HG03521 (cell line): ENCODE measurements around the gene SERPINI1.

Experiments used
- ATAC-seq: cut with Tn5 transposase; IDR thresholded peaks from one replicate; pipeline ENCODE4 v1.9.1; 2021; ENCODE audit warnings: mild to moderate bottlenecking, moderate library complexity; ENCODE audit not compliant: unreplicated experiment

The SERPINI1 gene

DNA sequence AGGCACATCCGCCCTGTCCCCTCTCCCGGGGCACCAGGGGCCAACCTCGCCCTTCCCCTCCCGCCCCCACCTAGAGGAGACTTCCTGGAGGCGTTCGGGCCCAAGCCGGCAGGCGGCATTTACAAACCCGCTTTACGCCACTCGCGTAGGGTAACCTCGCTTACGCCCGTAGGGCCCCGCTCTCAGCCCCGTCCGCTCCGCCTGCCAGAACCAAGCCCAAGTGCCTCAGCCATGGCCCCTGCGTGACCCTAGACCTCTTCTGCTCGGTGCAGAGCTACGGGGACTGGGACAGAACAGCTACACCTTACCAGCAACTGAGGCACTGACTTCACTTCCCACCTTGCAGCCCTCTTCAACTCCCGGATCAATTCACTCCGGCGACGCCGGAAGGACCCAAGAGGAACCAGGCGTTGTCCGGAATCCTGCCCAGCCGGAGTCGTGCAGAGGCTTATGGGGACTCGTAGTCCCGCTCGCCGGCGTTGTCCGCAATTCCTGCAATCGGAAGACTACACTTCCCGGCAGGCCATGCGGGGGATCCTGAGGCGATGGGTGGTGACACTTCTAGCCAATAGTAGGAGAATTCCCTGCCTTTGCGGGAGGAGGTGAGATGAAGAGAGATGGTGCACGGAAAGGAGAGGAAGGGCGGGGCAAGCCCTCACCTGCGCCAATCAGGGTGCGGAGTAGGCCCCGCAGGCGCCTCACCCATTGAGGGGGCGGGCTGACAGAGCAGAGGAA, 856 bp upstream of the SERPINI1 start, which contains the start of gene PDCD10:
Gene PDCD10, minus strand, starts transcription at position 395 of the 735 bp plus-strand sequence. CDS start 14,735 bp downstream, outside the sequence.
- ATAC-seq, result peak; percentile 85

DNA sequence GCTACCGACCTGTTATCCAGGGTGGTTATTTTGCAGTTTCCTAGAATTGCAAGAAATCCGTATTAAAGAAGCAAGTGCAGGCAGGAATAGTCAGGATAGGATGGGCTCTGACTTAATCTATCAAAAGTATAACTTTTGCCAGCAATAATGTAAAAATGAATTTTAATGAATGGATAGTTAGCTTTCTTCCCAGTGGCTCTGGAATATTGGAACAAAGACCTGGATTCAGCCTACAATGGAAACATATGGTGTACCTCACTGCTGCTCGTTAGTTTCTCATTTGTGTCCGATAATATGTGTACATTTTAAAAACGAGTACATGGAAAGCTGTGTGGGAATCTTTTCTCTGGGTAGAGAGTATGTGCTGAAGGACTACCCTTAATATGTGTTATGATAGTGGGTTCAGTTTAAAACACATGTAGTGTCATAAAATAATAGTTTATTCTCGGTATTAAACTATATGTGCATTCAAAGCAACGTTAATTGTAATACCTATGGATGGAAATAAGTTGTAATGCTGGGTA, 805 bp downstream of the SERPINI1 start:
- ATAC-seq, result no peak

DNA sequence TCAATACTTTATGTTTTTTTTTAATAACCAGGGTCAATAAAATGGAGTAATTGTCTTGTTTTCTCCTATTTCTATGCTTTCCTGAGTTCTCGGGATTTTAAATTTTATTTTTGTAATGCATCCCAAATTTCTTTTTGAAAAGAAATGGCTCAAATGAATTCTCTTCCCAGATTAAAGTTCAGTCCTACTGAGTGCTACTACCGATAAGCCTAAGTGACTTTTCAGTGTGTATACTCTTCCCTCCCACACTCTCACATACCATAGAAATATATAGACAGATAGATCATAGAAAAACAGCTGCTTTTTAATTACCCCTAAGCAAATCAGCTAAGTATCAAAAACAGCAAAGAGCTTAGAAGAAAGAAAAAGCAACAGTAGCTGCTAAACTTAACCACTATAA, 1.5 kb downstream of the SERPINI1 start:
- ATAC-seq, result no peak

DNA sequence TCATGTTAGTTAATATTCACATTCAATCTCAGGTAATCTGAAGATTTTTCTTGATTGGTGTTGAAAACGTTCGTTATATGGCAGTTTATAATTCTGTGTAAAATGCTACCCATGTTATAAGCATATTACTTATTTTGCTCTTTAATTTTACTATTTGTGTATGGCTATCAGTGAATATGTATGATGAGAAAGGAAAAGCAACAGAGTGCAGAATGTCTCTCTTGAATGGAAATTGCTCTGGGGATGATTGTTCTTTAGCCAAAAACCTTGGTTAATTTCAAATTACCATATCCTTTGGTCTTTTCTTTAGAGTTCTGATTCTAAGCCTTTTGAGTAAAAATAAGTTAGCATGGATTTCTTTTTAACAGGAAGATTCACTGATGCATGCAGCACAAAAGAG, 2.5 kb downstream of the SERPINI1 start:
- no peak for ATAC-seq

DNA sequence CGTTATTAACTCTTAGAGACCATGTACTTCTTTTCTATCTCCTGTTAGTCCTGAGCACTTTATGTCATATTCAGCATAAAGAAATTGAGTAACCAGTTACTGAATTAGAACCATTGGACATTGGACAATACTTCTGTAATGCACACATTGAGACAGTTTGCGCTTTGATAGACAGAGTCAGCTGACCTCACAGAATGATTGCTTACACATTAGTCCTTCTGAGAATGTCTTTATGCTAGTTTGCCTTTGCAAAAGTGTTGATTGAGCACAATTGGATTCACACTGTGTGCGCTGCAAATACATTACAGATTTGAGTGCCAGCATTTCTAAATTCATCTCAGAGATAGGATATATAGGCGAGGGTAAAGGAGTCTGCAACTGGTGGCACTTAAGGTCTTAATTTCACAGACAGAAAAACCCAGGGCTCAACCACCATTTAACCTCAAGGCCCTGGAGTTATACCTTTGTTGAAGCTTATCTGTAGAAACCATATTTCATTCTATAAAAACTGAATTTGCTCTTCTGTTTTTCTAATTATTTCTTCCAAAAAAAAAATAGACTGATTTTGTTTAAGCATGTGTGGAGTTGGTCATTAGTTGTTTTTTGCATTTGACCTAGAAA, 3.8 kb downstream of the SERPINI1 start:
- ATAC-seq, result no peak

DNA sequence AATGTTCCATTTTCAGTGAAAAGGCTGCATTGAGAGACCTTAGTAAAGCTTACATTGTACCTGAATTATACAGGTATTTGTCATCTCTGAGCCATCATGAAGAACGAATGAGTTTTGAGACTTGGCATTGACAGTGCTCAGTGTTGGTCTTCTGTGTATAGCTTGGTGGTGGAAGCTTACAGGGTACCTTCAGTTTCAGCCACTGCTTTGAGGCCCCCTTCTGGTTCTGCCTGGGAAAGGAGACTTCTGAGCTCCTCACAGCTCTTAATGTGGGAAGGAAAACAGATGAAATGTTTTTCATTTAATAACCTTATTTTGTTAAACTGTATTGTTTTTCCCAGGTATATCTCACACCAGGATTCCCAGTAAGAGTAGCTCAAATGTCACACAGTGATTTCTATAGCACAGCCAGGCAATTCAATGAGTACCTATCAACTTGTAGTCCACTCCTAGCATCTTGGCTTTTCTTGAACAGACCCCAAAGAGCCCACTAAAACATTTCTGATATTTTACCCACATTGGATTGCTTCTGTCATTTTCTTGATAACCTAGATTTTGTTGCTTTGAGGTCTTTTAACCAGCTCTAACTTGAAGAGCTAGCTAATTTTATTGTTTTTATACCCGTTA, 5.6 kb downstream of the SERPINI1 start:
- ATAC-seq, result peak; percentile 88

DNA sequence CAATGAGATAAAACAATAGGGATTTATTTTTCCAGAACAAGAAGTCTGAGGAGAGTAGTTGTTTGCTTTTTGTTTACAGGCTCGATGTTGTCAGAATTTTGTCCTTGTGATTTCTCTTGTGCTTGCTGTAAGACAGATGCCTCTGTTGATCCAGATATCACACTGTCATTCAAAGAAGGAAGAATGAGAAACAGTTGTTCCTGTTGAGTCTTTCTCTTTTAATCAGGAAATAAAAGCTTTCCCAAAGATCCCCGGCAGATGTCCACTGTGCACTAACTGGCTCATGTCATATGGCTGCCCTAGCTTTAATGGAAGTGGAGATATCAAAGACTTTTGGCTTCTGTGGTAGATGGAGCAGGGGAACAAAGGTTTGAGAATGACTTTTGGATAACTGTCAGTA, 6.8 kb downstream of the SERPINI1 start:
- ATAC-seq, result no peak

DNA sequence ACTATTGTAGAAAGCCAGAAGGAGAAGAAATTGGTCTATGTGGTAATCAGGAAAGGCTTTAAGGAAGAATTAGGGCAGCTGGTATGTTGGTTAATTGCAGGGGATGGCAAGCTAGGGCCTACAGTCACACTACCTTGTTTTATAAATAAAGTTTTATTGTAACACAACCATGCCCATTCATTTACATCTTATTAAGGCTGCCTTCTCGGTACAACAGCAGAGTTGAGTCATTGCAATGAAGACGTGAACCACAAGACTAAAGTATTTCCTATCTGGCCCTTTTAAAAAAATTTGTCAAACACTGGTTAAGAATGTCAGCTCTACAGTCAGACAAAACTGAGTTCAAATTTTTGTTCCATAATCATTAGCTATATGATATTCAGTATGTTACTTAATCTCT, 8.3 kb downstream of the SERPINI1 start:
- ATAC-seq, result no peak

DNA sequence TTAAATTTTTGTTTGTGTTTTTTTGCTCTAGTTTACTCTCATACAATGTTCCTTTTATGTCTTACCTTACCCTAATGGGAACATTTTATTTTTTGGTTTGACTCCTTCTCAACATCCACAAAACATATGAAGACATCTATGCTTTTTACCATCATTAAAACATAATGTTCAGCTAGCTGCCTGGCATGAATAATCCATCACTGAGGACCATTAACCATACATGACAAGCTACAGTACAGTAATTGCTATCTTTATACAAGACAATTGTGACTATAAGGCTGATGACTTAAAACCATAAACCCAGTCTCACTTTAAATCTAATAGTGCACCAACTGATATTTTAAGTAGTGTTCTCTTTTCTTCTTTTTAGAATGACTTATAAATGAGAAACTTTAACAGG, 13.7 kb downstream of the SERPINI1 start:
- ATAC-seq, result no peak

DNA sequence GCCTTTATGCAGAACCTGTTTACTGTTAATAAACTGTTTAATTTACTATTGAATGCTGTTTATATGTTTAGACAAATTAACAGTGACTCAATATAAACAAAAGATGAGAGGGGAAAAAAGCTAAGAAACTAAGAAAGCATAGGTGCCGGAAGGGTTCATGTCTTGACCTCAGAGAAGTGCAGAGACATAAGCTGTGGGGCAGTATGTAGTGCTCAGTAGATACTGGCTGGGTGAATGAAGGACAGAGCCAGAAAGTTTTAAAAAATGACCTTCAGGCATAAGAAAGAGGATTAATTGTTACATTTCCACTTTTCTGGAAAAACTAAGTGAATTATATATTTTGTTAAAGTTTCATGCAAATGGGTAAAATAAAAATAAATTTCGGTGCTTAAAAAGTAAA, 14.2 kb downstream of the SERPINI1 start:
- ATAC-seq, result no peak

DNA sequence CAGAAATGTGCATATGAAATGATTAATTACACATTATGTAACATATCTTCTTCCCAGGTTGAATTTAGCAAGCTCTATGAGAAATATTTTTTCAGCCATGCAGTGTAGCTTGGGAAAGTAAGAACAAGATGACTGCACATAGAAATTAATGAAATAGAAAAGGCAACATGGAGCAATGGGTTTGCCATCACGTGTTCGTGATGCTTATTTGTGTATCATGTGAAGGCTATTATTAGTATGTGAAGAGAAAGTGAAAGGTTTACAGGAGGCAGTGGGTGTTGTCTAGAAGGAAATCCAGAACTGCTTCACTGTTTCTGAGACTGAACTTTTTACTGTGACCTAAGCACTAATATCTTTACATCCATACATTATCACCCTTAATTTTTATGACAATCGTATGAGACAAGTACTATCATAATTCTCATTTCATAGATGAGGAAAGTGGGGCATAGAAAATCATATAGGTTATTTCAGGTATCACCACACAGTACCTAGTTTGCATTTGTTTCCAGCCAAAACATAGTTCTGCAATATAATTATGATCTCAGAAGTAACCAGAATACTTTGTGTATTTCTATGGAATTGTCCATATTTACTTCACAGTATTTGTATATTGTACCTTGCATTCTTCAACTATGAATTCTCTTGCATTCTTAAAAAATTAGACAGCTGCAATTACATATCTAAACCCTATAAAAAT, 14.9 kb downstream of the SERPINI1 start:
- ATAC-seq, result peak; percentile 99

DNA sequence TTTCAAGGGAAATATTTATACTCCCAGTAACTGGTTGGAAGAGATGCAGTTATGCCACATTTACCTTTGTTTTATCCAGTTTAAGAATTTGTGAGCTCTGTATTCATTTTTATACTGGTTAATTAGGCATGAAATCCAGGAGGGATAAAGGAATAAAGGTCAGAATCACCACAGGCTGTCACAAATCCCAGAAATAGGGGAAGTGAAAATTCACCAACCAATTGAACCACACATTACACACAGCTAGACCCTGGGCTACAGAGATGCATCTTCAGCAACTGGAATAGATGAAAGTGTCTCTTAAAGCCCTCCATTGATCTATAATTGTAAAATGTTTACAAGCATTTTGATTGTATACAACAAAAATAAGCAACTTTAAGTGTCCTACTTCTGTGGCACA, 18.5 kb downstream of the SERPINI1 start:
- no peak for ATAC-seq

DNA sequence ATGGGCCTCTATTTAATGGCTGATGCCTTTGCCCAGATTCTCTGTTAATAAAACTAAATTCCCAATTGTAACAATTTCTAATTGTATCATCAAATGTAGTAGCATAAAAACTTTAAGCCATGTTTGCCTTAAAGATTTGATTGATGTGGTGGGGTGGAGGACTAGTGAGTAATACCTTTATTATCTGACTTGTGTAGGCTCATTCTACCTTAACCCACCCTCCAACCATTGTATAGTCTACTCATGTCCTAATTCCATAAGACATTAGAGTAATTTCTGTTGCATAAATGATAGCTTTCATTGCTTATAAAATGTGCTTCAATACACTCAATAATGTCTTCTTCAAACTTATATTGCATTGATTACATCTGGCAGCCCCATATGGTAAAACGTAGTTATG, 25.8 kb downstream of the SERPINI1 start:
- ATAC-seq, result no peak

DNA sequence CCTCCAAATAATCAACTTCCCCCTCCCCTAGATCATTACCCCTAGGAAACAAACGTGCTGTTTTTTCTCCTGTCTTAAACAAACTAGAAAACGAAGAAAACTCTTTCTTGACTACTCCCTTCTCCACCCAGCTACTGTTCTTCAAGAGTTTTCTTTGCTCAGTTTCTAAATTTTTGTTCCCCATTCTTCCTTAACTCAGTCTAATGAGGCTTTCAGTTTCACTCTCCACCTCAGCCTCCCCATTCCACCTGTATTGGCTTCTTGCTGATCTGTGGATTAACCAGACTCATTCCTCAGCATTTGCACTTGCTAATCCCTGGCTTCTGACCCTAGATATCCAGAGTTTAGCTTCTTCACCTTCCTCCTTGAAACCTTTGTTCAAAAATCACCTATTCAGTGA, 26.8 kb downstream of the SERPINI1 start:
- ATAC-seq, result no peak

DNA sequence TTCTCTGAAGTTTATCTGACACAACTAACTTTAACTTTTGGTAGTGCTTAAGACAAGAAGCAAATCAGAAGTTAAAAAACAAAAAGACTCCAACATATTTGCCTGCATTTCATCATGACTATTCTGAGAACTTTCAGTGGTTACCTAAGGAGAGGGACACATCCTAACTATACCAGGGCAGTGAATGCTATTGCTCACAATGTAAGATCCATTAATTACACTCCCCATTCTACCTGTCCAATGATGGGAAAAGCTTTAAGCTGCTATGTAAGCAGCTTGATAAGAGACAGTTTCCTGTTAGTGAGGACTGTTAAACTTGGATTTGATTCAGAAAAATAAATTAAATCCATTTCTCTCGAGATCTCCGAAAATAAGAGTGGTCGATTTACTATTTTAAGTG, 37.5 kb downstream of the SERPINI1 start:
- no peak for ATAC-seq

DNA sequence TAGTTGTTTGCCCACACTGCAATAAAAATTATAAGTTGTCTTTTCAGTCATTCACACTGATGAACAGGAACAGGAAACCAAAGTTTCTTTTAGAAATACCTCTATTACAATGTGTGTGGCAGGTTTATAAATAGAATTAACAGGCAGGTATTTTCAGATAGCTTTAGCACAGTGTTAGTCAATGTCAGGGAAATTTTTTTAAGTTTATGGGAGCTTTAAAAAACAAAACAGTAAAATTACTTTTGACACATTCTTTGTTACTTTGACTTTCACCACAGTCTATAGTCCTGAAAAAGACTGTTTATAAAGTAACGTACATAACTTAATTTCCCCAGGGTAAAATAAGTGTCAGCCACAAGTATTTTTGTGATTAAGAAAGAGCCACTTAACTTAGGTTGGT, 38.1 kb downstream of the SERPINI1 start:
- ATAC-seq, result peak; percentile 70

DNA sequence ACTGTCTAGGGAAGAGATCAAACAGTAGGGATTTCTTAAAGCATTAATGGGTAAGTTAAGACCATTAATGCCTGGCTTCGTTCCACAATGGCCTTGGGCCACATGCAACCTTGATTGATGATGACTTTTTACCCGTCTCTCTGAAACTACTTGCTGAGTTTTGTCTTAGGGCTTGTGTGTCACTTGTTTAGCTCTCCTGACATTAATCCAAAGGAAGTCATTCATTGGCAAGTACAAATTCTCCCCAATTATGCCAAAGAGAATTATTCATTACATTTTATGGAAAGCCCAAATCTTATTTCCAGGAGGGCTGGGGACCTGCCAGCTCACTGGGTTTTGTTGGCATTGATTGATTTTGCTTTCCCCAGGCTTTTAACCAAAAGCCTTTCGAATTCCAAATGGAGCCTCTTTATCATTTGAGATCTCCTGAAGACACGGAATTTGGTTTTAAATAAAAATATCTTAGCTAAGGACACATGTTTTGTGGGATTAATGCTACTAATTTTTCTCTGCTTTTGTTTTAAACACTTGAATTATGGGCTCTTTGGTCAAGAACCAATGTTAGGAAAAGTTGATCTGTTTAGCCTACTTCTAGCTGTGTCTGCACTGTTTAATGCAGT, 40.7 kb downstream of the SERPINI1 start:
- ATAC-seq, result no peak

DNA sequence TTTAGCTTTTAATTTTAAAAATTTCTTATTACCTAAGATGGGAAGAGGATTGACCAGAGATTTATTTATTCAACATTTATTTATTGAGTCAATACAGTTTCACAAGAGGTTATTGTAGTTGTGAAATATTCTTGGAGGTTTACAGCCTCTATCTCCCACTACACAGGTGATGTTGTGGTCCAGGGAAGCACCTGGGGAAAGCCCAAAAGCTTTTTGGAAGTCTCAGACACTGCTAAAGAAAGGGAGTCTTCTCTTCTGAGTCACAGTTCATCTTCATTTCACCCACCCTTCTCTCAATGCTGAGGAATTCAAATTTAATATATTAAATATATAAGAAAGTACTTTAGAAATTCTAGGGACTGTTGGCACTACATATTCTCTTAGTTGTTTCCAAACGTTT, 41.8 kb downstream of the SERPINI1 start:
- no peak for ATAC-seq

DNA sequence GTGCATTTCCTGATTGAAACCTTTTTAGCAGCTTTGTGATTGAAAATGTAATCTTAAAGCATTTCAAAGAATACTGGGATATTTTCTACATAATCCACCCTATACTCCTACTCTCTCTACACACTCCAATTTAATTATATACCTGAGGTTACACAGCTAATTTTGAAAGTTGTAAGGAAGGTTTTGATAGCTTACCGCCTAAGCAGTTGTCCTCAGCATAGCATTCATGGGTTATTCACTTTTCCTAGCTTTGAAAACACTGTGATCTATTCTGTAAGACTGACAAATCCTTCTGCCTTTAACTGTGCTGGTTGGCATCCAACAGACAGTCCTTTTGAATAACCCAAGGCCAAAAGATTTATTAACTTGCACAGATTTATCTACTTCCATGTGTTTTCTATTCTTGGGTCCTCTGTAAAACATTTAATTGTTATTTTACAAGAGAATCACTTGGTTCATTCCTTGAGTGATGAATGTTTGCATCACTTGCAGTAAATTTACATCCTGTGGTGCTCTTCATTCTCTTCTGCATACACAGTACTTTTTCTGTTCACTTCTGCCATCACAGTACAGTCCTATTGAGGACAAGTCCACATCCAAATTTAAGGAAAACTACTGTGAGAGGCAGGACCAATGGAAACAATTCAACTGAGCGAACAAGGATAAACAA, 44.8 kb downstream of the SERPINI1 start:
- ATAC-seq, result no peak

DNA sequence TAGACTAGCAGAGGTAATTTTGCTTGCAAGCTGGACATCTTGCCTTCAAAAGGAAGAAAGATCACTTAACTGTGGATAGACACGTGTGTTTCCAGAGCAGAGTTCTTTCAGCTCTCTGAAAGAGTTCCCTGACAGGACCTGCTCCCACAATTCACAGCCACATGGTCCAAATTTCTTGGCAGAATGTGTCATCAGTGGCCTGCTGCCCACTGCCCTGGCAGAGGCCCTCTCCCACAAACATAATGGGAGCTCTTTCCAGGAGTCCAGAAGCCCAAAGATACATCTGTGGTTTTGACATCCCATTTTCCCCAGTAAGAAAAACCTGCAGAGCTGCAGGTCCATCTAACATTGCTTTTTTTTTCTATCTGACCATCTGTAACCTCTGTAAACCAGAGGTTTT, 48.3 kb downstream of the SERPINI1 start:
- ATAC-seq, result no peak
